Astrocyte of the cerebellum (primary cell): ENCODE data around the gene ACOT7.

Experiments used
- DNase-seq: peaks from one replicate; pipeline ENCODE4 v3.0.0-alpha.2; 2011; ENCODE audit warnings: low read depth
- H3K4me3 ChIP-seq: 2 replicates; pipeline ENCODE4 v1.5.1; 2011; ENCODE audit warnings: mild to moderate bottlenecking, low read depth, low read length, moderate library complexity
- CTCF ChIP-seq: IDR thresholded peaks from 2 replicates; pipeline ENCODE4 v1.5.1; 2012; ENCODE audit warnings: low read length, low read depth, moderate library complexity, mild to moderate bottlenecking; ENCODE audit errors: missing control alignments
- in situ Hi-C: cut with HindIII; loops from 2 replicates; pipeline ENCODE4 v1.10.0; 2017; ENCODE audit warnings: low sequenced_read_pairs

The ACOT7 gene

GRCh38 chr1:6298940-6299465 is 94.6 kb downstream of the ACOT7 start:
- in situ Hi-C loops = no loop called here
- no peak for DNase-seq
- no peak for TF ChIP-seq CTCF
- H3K4me3 ChIP-seq = no peak overlapping the region

- H3K4me3 ChIP-seq = no peak overlapping the region
- in situ Hi-C loops = no loop called here
- DNase-seq = no peak
- no peak for TF ChIP-seq CTCF
Measured at GRCh38 chr1:6298530-6298929, 95.0 kb downstream of the ACOT7 start.

- no peak for DNase-seq
- in situ Hi-C loops = no loop called here
- TF ChIP-seq CTCF = no peak
- H3K4me3 ChIP-seq = no peak overlapping the region
Measured at GRCh38 chr1:6295910-6296309, 97.7 kb downstream of the ACOT7 start.

GRCh38 chr1:6294890-6295556 is 98.5 kb downstream of the ACOT7 start:
- no peak for TF ChIP-seq CTCF
- H3K4me3 ChIP-seq = no peak overlapping the region
- DNase-seq = no peak
- in situ Hi-C loops = no loop called here

GRCh38 chr1:6294080-6294889 is 99.3 kb downstream of the ACOT7 start:
- TF ChIP-seq CTCF = no peak
- no peak overlapping the region for H3K4me3 ChIP-seq
- DNase-seq = no peak
- in situ Hi-C loops = no loop called here

GRCh38 chr1:6292102-6292501 is 101.5 kb downstream of the ACOT7 start:
- DNase-seq = no peak
- no peak for TF ChIP-seq CTCF
- no peak overlapping the region for H3K4me3 ChIP-seq
- in situ Hi-C loops = no loop called here
